Activated T-cell treated with anti-CD3 and anti-CD28 coated beads, Interleukin-2, amount 50 U/mL, for 24 hours (primary cell): Measurements from ENCODE around the gene NUTM2E.
A peak's percentile ranks its signal among the peaks of the same experiment; 100 is the strongest.
"Not testable (repeated sequence)": the region's sequence is repeated elsewhere in the genome, so short reads cannot be mapped to it uniquely, and the experiment has no call there.

ENCODE experiments used
- DNase-seq: peaks from one replicate; pipeline ENCODE4 v3.0.0-alpha.2; 2020
- H3K27ac Mint-ChIP-seq: 2 replicates; pipeline ENCODE4 v1.8.0; 2020; ENCODE audit warnings: mild to moderate bottlenecking, mixed read lengths
- H3K27me3 Mint-ChIP-seq: 2 replicates; pipeline ENCODE4 v1.8.0; 2020; ENCODE audit warnings: mixed read lengths
- H3K36me3 Mint-ChIP-seq: 2 replicates; pipeline ENCODE4 v1.8.0; 2020; ENCODE audit warnings: low read depth, mixed read lengths
- H3K4me1 Mint-ChIP-seq: 2 replicates; pipeline ENCODE4 v1.8.0; 2020; ENCODE audit warnings: low read depth, mixed read lengths
- H3K4me3 Mint-ChIP-seq: 2 replicates; pipeline ENCODE4 v1.8.0; 2020; ENCODE audit warnings: mild to moderate bottlenecking, moderate library complexity, mixed read lengths
- H3K9me3 Mint-ChIP-seq: 2 replicates; pipeline ENCODE4 v1.8.0; 2020; ENCODE audit warnings: mixed read lengths

Gene NUTM2E

GRCh38 chr10:79833833-79834232, 7.3 kb downstream of the NUTM2E start:
- H3K27ac Mint-ChIP-seq, H3K4me3 Mint-ChIP-seq, DNase-seq, H3K4me1 Mint-ChIP-seq, H3K36me3 Mint-ChIP-seq, H3K27me3 Mint-ChIP-seq, H3K9me3 Mint-ChIP-seq: not testable (repeated sequence)

GRCh38 chr10:79835891-79836290, 9.4 kb downstream of the NUTM2E start:
- not testable (repeated sequence) for H3K9me3 Mint-ChIP-seq, DNase-seq, H3K4me1 Mint-ChIP-seq, H3K27me3 Mint-ChIP-seq, H3K4me3 Mint-ChIP-seq, H3K36me3 Mint-ChIP-seq, H3K27ac Mint-ChIP-seq

DNA sequence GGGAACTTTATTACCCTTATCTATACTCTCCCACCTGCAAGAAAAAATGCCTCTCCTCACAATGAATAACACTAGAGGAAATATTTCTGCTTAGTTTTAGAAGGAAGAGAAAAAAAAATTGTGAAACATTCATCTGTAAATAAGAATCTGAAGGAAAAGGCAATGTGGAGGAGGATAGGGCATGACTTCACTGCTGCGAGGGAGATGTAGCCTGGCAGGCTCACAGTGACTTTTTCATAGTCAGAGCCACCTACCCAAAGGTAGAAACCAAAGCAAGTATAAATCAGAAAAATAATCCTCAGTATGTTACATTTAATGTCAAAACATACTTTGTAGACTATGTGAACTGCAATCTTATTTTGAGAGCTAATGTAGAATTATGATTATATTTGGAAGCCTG, 10.4 kb downstream of the NUTM2E start:
- H3K4me3 Mint-ChIP-seq, H3K4me1 Mint-ChIP-seq, H3K27me3 Mint-ChIP-seq, H3K9me3 Mint-ChIP-seq, DNase-seq, H3K36me3 Mint-ChIP-seq, H3K27ac Mint-ChIP-seq: not testable (repeated sequence)

- H3K9me3 Mint-ChIP-seq, H3K36me3 Mint-ChIP-seq, DNase-seq, H3K27me3 Mint-ChIP-seq, H3K4me1 Mint-ChIP-seq, H3K27ac Mint-ChIP-seq, H3K4me3 Mint-ChIP-seq: not testable (repeated sequence)
Observed at GRCh38 chr10:79838441-79838840, 11.9 kb downstream of the NUTM2E start.

DNA sequence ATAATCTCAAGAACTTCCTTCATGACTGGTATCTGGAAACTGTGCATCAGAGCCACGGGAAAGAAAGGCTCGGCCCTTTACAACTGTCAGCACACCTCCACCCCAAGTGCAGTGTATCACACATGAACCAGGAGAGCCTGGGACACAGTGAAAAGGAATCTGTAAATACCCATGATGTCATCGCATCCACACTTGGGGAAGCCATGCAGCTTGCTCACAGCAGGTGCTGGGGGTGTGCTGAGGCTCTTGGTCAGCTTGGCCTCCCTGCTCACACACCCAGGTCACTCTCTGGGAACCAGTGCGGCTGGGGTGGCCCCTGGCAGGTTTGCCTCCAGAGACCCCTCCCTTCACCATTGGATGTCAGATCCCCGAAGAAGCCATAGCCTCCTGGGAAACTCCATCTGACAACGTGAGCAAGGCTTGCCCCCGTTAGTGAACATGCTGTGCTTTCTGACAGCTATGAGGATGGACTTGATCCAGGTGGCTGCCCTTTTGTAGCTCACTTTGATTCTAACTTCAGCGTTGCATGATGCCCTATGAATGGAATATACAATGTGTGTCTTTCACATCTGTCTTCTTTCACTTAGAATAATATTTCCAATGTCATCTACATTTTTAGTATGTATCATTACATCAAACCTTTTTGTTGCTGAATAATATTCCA, 26.8 kb downstream of the NUTM2E start:
- H3K27me3 Mint-ChIP-seq, H3K36me3 Mint-ChIP-seq, DNase-seq, H3K9me3 Mint-ChIP-seq, H3K27ac Mint-ChIP-seq, H3K4me1 Mint-ChIP-seq, H3K4me3 Mint-ChIP-seq: not testable (repeated sequence)

DNA sequence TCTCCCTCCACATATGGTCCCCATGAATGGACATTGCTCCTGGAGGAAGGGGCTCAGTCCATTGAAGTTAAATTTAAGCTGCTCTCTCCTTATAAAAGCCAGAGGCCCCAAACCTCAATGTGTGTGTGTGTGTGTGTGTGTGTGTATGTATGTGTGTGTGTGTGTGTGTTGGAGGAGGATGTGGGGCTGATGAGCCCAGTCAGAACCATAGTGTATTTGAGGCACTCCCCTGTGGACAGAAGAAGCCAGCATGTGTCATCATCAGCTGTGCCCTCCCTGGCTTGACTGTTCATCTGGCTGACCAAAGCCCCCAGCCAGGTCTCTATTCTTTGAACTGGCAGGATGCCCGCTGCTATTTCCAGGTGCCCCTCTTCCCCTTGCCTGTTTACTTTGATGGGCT, 35.7 kb downstream of the NUTM2E start:
- H3K36me3 Mint-ChIP-seq, H3K27me3 Mint-ChIP-seq, H3K9me3 Mint-ChIP-seq, H3K4me1 Mint-ChIP-seq, H3K27ac Mint-ChIP-seq, H3K4me3 Mint-ChIP-seq, DNase-seq: not testable (repeated sequence)

- H3K36me3 Mint-ChIP-seq, H3K9me3 Mint-ChIP-seq, H3K27ac Mint-ChIP-seq, H3K4me3 Mint-ChIP-seq, H3K27me3 Mint-ChIP-seq, H3K4me1 Mint-ChIP-seq, DNase-seq: not testable (repeated sequence)
Observed at GRCh38 chr10:79862803-79863202, 36.3 kb downstream of the NUTM2E start.

DNA sequence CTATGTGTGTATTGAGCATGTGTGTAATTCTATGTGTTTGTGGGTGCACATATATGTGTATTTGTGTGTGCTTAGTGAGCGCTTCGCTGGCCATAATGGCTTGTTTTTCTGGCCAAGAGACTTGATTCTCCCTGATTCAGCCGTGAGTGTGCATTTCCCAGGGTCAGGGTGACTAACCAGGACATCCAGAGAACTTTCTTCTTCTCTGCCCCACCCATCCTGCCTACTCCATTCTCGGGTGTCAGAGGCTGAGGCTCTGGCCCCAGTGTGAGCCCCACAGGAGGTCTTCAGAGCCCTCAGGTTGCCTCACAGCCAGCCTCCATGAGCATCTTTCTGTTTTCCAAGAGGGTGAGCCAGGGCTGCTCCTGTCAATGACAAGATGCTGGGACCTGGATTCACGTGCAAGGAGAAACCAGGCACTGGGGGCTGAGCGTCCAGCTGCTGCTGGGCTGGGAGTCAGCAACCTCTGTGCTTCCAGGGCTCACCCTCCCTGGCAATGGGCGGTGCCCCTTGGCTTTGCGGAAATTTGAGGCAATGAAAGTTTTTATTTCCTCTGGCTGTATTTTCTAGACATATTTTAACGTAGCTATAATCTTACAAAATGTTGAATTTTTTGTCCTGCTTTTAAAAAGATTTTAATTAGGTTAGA, 40.5 kb downstream of the NUTM2E start:
- not testable (repeated sequence) for H3K9me3 Mint-ChIP-seq, H3K36me3 Mint-ChIP-seq, DNase-seq, H3K27me3 Mint-ChIP-seq, H3K4me3 Mint-ChIP-seq, H3K27ac Mint-ChIP-seq
- peaks cover 12% of the 10 kb centered on the region for H3K4me1 Mint-ChIP-seq

DNA sequence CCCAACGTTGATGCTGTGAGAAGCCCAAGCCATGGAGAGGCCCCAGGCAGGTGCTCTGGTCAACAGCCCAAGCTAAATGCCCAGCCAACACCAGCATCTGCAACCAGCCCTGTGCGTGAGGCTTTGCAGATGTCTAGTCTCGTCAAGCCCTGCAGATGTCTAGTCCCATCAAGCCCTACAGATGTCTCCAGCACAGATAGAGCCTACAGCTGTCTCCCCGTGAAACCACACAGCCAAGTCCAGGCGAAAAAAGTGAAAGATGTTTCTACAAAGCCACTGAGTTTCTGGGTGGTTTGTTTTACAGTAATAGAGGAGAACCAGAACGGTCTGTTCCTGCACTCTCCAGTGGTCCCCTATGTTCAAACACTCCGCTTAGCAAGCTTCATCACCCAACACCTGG, 41.5 kb downstream of the NUTM2E start:
- H3K4me3 Mint-ChIP-seq, DNase-seq, H3K9me3 Mint-ChIP-seq, H3K27ac Mint-ChIP-seq, H3K27me3 Mint-ChIP-seq, H3K36me3 Mint-ChIP-seq: not testable (repeated sequence)
- H3K4me1 Mint-ChIP-seq: peaks cover 12% of the 10 kb centered on the region

DNA sequence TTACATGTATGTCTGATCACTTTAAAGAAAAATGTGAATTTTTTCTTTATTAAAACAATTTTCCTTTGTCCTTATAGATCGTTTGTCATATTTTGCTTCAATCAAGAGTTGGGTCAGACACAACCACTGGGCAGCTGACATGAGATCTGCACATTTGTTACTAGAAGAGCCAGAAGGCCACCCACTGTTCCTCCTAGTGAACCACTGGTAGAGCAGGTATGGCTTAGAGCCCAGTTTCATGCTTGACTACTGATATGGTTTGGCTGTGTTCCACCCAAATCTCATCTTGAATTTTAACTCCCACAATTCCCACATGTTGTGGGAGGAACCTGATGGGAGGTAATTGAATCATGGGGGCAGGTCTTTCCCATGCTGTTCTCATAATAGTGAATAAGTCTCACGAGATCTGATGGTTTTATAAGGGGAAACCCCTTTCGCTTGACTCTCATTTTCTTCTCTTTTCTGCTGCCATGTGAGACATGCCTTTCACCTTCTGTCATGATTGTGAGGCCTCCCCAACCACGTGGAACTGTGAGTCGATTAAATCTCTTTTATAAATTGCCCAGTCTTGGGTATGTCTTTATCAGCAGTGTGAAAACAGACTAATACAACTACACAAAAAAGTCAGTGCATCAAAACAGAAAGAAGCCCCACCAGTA, 43.0 kb downstream of the NUTM2E start:
- Mint-ChIP-seq H3K4me3 (peak overlapping the region; percentile 25), H3K4me1 (peaks cover 12% of the 10 kb centered on the region)
- H3K27me3 Mint-ChIP-seq, DNase-seq, H3K36me3 Mint-ChIP-seq, H3K27ac Mint-ChIP-seq, H3K9me3 Mint-ChIP-seq: not testable (repeated sequence)

- H3K27ac Mint-ChIP-seq, DNase-seq, H3K27me3 Mint-ChIP-seq: not testable (repeated sequence)
Observed at GRCh38 chr10:79871729-79872128, 45.2 kb downstream of the NUTM2E start.

More at GRCh38 chr10:79871729-79872128, 45.2 kb downstream of the NUTM2E start:
- H3K4me3 Mint-ChIP-seq, H3K36me3 Mint-ChIP-seq, H3K9me3 Mint-ChIP-seq: not testable (repeated sequence)
- peaks cover 12% of the 10 kb centered on the region for H3K4me1 Mint-ChIP-seq
